KBM-7 (cell line): ENCODE measurements around the gene TCF21.
A peak's percentile ranks its signal among the peaks of the same experiment; 100 is the strongest.

Experiments used
- DNase-seq: peaks from one replicate; pipeline ENCODE4 v3.0.0-alpha.2; 2015
- in situ Hi-C: fragments of 300-500 bp; cut with MboI; formaldehyde crosslinking; loops from 2 replicates; pipeline ENCODE4 v1.14.3; 2020; ENCODE audit warnings: low sequenced_read_pairs, low pct_unique_long_range_greater_than_20kb, mixed read lengths

Gene TCF21

DNA sequence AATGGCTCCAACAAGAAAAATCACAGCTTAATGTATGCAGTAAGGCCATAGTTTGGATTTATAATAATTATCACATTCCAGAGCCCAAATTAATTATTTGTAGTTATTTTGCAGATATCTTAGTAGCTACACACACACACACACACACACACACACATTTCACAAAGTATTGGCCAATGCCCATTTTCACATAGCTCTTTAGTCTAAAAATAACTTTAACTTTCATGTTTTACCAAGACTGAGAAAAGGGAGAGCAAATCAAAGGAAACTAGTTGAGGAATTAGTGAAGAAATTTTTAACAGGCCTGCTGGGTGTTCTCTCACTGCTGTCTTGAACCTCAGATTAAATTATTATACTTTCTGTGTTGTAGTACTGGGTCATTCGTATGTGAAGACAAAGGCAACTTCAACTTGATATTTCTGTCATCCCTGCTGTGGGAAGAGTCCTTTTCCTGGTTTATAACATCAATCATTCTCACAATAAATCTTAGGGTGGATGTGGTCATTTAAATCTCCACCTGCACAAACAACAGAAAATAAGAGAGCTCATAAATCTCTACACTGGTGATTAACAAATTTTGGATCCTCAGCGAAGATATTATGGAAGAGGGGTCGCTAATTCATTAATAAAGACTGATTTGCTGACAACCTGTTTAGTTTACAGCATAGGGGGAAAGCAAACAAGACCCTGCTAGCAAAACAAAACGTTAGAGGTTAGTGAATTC is 1.6 kb upstream of the TCF21 start:
- in situ Hi-C loops: no loop called here
- DNase-seq: no peak

DNA sequence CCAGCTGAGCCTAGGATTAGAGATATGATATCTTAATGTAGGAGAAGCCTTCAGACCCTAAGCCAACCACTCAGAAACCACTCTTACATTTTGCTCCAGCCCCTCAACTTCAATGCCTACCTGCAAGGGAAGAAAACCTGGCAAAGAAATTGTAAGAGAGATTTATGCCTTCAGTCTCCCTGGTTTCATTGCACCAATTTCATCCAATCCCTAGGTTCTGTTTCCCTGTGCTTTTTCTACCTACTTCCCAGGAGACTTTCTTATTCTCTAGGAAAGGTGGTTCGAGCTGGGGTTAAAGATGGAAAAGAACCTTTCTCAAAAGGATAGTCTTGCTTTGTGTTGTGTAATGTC is 1.1 kb upstream of the TCF21 start:
- DNase-seq: no peak
- in situ Hi-C loops: no loop called here

GRCh38 chr6:133889557-133890403 is 867 bp downstream of the TCF21 start:
- no peak for DNase-seq
- in situ Hi-C loops: no loop called here

GRCh38 chr6:133890711-133891148 is 1.8 kb downstream of the TCF21 start:
- DNase-seq: no peak
- in situ Hi-C loops: no loop called here

GRCh38 chr6:133891149-133891926 is 2.4 kb downstream of the TCF21 start:
- DNase-seq: no peak
- in situ Hi-C loops: no loop called here

DNA sequence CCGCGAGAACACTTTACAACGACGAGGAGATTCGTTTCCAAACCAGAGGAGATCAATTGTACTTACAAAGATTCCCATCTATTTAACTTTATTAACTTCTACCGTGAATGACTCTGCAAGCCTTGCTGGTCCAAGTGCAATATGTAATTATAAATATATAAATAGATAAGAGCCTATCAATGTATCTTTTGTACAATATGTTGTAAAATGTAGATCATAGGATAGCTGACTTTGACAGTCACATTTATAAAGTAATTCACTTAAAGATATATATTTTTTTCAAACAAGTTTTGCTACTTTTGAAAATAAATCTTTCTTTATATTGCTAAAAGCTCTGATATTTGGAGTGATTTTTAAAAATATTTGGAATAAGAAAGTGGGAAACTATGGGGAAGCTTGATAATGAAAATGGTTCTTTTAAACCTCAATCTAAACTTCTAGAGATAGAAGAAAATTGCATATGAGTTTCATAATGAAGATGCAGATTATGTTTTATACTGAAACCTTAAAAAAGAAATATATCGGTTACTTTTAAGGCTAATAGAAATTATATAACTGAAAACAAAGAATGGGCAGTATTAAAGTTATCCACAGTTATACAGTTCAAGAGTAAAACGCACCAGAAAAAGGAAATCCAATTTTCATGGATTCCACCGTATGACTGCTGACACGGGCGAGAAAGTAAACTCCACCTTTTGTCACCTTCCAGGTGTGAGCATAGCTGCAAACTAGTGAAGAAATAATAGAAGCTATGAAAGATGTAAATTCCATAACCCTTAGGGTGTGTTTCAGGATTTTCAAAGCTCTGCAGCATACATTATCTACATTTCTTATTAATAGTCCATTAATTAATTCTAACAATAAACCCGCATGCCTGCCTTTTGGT is 3.3 kb downstream of the TCF21 start:
- no peak for DNase-seq
- in situ Hi-C loops: no loop called here

GRCh38 chr6:133892813-133893691 is 4.1 kb downstream of the TCF21 start:
- in situ Hi-C loops: no loop called here
- no peak for DNase-seq

- DNase-seq: no peak
- in situ Hi-C loops: no loop called here
Measured at GRCh38 chr6:133893946-133894345, 5.0 kb downstream of the TCF21 start.

DNA sequence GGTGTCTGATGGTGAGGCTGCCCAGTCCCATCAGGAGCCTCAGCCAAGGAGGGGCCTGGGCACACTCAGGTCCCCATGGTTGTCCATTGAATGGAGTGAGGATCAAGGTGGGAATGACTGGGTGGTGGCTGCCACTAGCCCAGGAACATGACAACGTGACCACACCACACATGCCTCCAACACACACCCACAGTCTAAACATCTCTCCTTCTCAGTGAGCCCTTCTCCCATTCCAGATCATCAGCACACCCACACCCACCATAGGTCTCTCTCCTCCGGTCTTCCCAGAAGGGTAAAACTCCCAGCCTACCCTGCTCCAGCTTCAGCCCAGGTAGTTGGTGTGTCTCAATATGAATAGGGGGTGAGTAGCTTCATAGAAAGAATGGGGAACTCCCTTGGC is 5.5 kb downstream of the TCF21 start:
- DNase-seq: no peak
- in situ Hi-C loops: no loop called here

DNA sequence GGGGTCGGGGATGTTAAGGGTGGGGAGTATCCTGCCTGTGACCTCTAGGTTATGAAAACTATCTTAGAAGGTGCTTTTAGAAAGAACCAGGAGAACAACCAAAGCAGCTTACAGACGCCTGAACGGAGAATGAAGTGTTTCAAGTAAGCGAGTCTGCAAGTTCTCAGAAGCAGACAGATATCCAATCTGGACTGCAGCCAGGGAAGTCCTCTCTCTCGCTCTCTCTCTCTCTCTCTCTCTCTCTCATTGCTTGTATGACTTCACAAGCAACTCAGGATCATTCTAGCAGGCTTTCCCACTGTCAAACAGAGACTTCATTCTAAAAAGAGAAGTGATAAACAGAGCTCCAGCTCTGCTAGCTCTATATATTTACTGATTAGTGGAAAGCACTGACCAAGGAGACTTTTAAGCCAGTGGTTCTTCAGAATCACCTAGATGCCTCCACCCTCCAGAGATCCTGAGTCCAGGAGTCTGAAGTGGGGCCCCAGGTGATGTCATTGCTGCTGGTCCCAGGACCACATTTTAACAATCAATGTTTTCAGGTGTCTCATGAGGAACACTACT is 6.0 kb downstream of the TCF21 start:
- in situ Hi-C loops: no loop called here
- no peak for DNase-seq

DNA sequence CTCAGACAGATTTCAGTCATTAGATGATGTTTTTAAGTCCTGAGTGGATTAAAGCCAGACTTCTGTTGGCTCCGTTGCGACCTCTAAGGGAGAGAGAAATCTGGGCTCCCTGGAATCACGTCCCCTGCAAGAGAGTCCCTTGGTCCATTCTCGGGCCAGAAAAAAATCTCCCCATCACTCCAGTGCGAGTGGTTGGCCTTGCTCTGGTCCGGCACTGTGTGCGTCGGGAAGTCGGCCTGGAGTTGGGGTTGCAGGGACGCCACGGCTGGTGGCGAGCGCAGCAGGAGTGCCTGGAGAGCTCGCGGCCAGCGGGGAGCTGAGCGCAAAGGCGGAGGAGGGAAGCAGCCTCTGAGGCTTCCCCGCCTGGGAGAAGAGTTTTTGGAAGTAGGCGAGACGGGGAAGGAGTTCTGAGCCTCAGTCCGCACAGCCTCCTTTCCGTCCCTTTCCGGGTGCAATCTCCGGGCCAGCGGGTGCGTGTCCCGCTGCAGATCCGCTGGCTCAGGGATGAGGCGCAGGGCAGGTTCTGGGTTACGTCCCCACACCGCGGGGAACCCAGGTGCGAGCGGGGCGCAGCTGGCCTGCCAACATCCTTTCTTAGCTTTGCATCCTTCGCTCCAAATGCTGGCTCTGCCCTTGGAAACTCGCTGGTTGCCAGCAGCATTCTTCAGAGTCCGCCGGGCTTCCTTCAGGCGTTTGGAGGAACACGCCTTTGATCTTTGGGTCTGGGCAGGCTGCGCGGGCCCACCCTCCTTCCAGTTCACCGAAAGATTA is 6.8 kb downstream of the TCF21 start:
- in situ Hi-C loops: no loop called here
- no peak for DNase-seq

DNA sequence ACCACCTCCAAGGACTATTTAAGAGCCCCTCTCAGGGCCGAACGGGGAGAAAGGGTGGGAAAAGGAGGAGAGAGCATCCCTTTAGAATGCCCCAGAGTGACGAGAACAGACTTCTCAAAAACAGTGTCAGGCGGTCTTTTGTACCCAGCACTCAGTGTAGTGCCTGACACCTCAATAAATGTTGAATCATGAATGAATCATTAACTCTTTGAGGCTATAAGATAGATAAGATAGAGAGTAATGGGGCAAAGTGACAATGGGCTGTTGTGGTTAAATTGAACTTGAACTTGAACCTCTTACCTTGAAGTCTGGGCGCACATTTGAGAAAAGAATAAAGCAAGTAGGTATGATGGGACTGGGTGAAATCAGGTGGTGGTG is 7.4 kb downstream of the TCF21 start:
- no peak for DNase-seq
- in situ Hi-C loops: no loop called here

DNA sequence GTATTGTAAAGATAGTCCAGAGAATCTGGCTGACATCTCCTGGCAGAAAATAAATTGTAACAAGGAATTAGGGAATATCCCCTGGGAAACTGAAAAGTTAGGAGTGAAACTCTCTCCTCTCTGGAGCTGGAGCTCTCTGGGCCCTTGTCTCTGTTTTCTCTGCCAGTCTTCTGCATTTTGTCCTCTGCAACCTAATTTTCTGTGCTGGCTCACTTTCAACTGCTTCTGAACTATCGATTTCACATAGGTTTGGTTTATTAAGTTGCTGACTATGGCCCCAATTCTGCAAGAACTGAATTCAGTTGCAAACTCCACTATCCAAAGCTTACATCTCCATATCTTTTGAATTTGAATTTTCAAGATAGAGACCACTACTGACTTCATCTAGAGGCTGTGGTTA is 9.3 kb downstream of the TCF21 start:
- no peak for DNase-seq
- in situ Hi-C loops: no loop called here

DNA sequence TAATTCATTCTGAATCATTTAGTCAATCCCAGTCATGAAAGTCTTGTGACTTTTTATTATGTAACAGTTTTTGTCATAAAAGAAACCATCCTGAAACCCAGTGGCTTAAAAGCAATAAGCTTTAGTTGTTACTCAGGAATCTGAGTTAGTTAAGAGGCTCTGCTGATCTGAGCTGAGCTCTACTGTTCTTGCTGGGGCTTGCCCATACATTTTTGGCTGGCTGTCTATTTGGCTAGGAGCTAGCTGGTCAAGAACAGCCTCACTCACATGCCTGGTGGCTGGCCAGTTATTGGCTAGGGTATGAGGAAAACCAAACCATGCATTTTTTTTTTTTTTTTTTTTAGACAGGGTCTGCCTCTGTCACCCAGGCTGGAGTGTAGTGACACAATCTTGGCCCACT is 10.6 kb downstream of the TCF21 start:
- no peak for DNase-seq
- in situ Hi-C loops: no loop called here

- in situ Hi-C loops: loop anchor here (25.0 kb wide), 1 partner anchor 342 kb away; no protein-coding TSS in a partner anchor
- DNase-seq: no peak
Measured at GRCh38 chr6:133903855-133904254, 14.9 kb downstream of the TCF21 start.

- DNase-seq: peak; percentile 30
- in situ Hi-C loops: loop anchor here (25.0 kb wide), 1 partner anchor 344 kb away; no protein-coding TSS in a partner anchor
Measured at GRCh38 chr6:133906050-133906449, 17.1 kb downstream of the TCF21 start.

GRCh38 chr6:133916650-133917151 is 27.8 kb downstream of the TCF21 start:
- in situ Hi-C loops: loop anchor here (25.0 kb wide), 1 partner anchor 354 kb away; no protein-coding TSS in a partner anchor

More at GRCh38 chr6:133916650-133917151, 27.8 kb downstream of the TCF21 start:
- DNase-seq: peak; percentile 82
